NB4 (cell line): ENCODE data around the gene JDP2.

ENCODE experiments used
- DNase-seq: peaks from one replicate; pipeline ENCODE4 v3.0.0; 2010; ENCODE audit warnings: low read depth
- H3K4me3 ChIP-seq: one replicate; pipeline ENCODE4 v1.5.1; 2011; ENCODE audit warnings: mild to moderate bottlenecking, low read depth, low read length, moderate library complexity
- CTCF ChIP-seq: IDR thresholded peaks from one replicate; pipeline ENCODE4 v1.5.1; 2012; ENCODE audit warnings: low read depth, low read length
- MAX ChIP-seq: IDR thresholded peaks from 2 replicates; pipeline ENCODE4 v1.6.1; 2011; ENCODE audit warnings: low read depth, low read length
- MYC ChIP-seq: IDR thresholded peaks from 2 replicates; pipeline ENCODE4 v1.6.1; 2011; ENCODE audit warnings: low read depth, low read length
- POLR2A ChIP-seq: IDR thresholded peaks from 2 replicates; pipeline ENCODE4 v1.6.1; 2011; ENCODE audit warnings: mild to moderate bottlenecking; ENCODE audit not compliant: insufficient read length; ENCODE audit errors: extremely low read depth

The JDP2 gene

GRCh38 chr14:75501080-75501479, 73.3 kb downstream of the JDP2 start:
- no peak for TF ChIP-seq CTCF
- TF ChIP-seq MYC, result no peak
- DNase-seq, result no peak
- H3K4me3 ChIP-seq, result no peak overlapping the region

- DNase-seq, result no peak
- TF ChIP-seq MYC (no peak), MAX (no peak), CTCF (no peak), POLR2A (no peak)
- no peak overlapping the region for H3K4me3 ChIP-seq
Observed at GRCh38 chr14:75504411-75504810, 76.6 kb downstream of the JDP2 start.

- no peak overlapping the region for H3K4me3 ChIP-seq
- TF ChIP-seq POLR2A (no peak), CTCF (no peak), MAX (no peak), MYC (no peak)
- no peak for DNase-seq
Observed at GRCh38 chr14:75506930-75507329, 79.1 kb downstream of the JDP2 start.

GRCh38 chr14:75510547-75510946, 82.7 kb downstream of the JDP2 start:
- DNase-seq, result no peak
- no peak for TF ChIP-seq MAX
- no peak for TF ChIP-seq MYC
- no peak for TF ChIP-seq CTCF
- no peak for TF ChIP-seq POLR2A

GRCh38 chr14:75511201-75511600, 83.4 kb downstream of the JDP2 start:
- no peak for DNase-seq
- TF ChIP-seq MAX (no peak), POLR2A (no peak)
- no peak overlapping the region for H3K4me3 ChIP-seq

More at GRCh38 chr14:75510547-75510946, 82.7 kb downstream of the JDP2 start:
- H3K4me3 ChIP-seq, result no peak overlapping the region

GRCh38 chr14:75513911-75514672, 86.3 kb downstream of the JDP2 start:
- DNase-seq, result peak; percentile 22
- TF ChIP-seq MYC, result no peak
- no peak for TF ChIP-seq POLR2A
- TF ChIP-seq MAX, result no peak
- TF ChIP-seq CTCF, result no peak
- H3K4me3 ChIP-seq, result no peak overlapping the region
